HG02840 (cell line): ENCODE results near the gene ZSCAN5A.
"Not testable (repeated sequence)": the region's sequence is repeated elsewhere in the genome, so short reads cannot be mapped to it uniquely, and the experiment has no call there.

Experiments
- ATAC-seq: cut with Tn5 transposase; IDR thresholded peaks from one replicate; pipeline ENCODE4 v1.9.1; 2021; ENCODE audit warnings: mild to moderate bottlenecking, moderate library complexity, moderate number of reproducible peaks; ENCODE audit not compliant: unreplicated experiment, low FRiP score

The ZSCAN5A gene, protein sequence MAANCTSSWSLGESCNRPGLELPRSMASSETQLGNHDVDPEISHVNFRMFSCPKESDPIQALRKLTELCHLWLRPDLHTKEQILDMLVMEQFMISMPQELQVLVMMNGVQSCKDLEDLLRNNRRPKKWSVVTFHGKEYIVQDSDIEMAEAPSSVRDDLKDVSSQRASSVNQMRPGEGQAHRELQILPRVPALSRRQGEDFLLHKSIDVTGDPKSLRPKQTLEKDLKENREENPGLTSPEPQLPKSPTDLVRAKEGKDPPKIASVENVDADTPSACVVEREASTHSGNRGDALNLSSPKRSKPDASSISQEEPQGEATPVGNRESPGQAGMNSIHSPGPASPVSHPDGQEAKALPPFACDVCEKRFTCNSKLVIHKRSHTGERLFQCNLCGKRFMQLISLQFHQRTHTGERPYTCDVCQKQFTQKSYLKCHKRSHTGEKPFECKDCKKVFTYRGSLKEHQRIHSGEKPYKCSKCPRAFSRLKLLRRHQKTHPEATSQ

DNA sequence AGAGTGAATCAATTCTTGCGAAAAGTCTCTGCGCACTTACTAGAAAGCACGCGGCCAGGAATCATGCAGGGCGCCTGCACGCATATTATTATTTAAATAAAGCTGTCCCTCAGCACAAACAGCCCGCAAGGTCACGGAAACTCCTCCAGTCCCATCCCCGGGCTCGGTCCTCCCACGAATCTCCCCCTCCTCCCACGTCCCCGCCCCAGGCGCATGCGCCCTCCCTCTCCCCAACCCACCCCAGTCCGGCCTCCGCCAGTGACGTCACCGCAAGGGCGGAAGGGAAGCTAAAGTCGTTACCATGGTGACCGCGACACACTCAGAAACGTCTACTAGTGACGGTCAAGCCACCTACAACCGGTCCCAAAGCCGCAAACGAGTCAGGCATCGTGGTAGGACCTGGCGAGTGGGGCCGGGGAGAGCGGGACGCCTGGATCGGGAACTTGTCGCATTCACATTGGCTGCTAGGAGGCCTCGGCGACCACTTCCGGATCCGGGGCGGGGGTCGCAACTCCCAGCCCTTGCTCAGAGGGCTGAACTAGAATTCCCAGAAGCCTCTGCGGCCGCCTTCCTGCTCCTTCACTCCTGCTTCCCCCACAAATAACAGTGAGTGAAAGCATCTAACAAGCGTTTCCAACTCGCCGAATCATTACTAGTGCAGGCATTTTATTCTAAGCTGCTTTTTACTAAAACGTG is at the start of gene ZSCAN5A:
Gene ZSCAN5A (minus strand): TSS at position 459 of the 696 bp plus-strand sequence. CDS start 89,793 bp downstream, outside the sequence.
- ATAC-seq = peak; percentile 82

DNA sequence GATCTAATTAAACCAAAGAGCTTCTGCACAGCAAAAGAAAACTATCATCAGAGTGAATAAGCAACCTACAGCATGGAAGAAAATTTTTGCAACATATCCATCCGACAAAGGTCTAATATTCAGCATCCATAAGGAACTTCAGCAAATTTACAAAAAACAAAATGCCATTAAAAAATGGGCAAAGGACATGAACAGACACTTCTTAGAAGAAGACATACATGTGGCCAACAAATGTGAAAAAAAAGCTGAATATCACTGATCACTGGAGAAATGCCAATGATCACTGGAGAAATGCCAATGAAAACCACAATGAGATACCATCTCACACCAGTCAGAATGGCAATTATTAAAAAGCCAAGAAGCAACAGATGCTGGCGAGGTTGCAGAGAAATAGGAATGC is 46.2 kb upstream of the ZSCAN5A start:
- no peak for ATAC-seq

DNA sequence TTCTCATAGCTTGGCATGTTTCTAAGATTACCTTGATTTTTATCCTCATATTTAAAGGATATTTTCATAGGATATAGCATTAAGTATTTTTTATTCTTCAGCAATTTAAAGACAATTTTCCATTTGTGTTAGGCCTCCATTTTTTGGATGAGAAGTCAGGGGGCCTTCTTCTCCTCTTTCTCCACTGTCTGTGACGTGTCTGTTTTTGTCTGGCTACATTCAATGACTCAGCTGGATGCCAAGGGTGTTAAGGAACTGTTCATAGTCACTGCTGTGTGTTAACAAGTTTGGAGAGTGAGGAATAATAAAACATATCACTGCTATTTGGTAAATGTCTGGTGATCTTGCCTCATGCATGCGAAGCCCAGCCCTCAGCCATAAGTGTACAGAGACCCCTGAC is 42.3 kb upstream of the ZSCAN5A start:
- ATAC-seq = no peak

DNA sequence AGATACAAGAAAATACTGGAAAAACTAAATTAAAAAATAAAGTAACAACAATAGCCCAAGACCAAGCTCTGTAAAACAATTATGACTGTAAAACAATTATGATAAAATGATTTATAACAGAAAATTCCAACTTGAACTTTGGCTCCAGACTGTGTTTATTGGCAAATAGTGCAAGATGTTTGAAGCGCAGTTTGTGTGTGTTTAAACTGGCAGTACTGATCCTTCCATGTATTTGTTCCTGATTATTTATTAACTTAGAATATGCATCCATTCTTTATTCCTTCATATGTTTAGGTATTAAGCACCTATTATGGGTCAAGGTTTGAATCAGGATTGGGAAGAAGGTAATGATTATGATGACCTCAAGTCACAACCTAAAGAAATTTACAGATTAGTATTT is 40.9 kb upstream of the ZSCAN5A start:
- no peak for ATAC-seq

DNA sequence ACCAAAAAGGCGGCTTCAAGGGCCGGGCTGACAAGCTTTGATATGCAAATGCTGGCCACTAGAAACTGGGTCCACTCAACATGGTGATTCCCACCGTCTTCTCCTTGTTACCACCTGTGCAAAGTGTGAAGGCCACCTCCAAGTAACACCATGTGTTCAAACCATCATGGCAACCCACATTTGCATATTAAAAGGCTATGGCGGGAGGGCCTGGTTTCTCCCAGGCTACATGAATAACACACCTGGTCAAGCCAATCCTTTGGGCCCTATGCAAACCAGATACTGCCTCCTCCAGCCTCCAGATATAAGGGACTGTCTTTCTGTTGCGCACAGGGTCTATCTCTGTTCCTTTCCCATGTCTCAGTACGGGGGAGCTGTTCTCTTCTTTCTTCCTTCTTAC is 36.6 kb upstream of the ZSCAN5A start:
- ATAC-seq = no peak

DNA sequence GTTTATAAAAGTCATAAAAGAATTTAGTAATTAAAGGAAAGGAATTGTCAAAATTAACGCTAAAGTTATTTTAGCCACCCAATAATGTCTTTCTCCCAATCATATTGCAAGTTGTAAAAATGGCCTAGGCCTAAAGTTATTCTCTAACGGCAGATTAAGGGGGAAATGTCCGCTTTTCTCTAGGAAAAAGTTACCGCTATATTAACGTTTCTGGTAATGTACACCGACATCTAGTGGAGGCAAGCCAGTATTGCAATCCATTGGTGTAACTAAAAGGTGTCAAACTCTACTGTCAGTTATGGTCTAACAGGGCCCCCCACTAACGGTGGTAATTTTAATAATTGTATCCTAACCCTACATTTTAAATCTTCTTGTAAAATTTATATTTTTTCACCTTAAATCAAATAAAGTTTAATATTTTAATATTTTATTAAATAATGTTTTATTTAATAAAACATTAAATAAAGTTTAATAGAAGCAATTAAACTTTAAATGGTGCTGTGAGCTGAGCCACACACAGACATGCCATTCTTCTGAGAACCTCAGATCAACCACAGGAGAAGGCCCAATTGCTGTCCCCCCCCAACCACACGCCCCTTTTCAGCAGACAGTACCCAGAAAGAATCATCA is 35.9 kb upstream of the ZSCAN5A start:
- no peak for ATAC-seq

DNA sequence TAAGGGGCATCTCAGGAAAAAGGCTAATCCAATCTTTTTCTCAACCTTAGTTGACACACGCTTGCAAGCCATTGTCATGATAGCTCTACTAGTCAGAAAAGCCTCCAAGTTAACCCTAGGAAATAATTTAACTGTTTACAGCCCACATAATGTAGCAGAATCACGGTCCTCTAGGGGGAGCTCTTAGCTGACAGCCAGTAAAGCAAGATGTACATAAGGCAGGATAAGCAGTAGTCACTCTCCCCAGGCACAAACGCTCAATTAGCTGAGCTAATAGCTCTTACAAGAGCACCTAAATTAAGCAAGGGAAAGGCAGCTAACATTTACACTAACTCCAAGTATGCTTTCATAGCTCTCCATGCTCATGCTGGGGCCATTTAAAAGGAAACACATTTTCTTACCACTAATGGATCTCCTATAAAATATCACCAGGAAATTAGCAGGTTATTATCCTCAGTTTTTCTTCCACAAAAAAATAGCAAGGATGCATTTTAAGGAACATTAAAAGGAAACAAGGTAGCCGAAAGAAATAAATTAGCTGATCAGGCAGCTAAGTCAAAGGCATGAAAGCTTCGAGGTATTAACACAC is 33.7 kb upstream of the ZSCAN5A start:
- no peak for ATAC-seq

DNA sequence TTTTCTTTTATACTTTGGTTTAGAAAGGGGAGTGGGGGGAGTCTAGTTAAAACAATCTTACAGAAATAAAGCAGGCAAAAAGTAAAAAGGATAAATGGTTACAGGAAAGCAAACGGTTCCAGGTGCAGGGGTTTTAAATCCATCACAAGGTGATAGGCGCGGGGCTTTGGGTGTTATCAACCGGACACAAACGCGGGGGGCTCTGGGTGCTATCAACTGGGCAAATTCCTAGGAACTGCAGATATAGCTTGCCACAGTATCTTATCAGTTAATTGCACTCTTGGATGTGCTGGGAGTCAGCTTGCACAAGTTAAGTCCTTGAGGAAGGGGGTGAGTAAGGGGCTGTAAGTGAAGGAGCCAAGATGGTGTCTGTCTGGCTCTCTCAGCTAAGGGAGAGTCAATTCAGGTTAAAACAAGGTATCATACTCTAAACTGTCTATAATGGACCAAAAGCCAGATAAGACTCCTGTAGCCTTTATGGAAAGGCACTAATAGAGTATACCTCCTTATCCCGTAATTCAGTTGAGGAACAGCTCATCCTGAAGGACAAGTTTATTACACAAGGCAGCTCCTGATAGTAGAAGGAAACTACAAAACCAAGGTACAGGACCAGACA is 32.6 kb upstream of the ZSCAN5A start:
- no peak for ATAC-seq

DNA sequence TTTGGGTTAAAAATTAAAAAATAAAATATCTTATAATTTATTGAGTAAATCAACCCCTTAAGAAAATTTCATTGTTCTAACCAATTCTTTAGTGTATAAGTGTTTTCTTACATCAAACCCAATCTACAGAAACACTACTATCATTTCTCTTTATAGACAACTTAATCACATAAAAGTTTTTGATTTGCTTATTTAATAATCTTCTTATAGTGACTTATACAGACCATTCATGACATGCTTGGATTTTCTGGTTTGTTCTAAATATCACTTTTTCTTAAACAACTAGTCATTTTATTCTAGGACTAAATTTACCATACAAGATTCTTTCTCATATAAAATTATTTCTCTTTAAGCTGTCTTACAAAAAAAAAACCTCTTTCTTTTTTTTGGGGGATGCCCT is 27.3 kb upstream of the ZSCAN5A start:
- no peak for ATAC-seq

DNA sequence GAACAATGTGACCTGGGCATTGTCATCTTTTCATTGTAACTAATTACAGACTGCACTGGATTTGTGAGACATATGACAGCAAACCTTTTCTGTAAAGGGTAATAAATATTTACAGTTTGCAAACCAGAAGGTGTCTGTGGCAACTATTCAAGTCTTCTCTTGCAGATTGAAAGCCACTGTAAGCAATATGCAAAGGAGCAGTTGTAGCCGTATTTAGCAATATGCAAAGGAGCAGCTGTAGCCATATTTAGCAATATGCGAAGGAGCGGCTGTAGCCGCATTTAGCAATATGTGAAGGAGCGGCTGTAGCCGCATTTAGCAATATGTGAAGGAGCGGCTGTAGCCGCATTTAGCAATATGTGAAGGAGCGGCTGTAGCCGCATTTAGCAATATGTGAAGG is 24.4 kb upstream of the ZSCAN5A start:
- ATAC-seq = not testable (repeated sequence)

DNA sequence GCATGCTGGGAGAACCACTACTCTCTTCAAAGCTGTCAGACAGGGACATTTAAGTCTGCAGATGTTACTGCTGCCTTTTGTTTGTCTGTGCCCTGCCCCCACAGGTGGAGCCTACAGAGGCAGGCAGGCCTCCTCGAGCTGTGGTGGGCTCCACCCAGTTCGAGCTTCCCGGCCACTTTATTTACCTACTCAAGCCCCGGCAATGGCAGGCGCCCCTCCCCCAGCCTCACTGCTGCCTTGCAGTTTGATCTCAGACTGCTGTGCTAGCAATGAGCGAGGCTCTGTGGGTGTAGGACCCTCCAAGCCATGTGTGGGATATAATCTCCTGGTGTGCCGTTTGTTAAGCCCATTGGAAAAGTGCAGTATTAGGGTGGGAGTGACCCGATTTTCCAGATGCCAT is 22.4 kb upstream of the ZSCAN5A start:
- not testable (repeated sequence) for ATAC-seq

DNA sequence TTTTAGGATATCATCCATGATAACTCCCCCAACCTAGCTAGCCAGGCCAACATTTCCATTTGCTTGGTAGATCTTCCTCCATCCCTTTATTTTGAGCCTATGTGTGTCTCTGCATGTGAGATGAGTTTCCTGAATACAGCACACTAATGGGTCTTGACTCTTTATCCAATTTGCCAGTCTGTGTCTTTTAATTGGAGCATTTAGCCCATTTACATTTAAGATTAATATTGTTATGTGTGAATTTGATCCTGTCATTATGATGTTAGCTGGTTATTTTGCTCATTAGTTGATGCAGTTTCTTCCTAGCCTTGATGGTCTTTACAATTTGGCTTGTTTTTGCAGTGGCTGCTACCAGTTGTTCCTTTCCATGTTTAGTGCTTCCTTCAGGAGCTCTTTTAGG is 20.7 kb upstream of the ZSCAN5A start:
- not testable (repeated sequence) for ATAC-seq

DNA sequence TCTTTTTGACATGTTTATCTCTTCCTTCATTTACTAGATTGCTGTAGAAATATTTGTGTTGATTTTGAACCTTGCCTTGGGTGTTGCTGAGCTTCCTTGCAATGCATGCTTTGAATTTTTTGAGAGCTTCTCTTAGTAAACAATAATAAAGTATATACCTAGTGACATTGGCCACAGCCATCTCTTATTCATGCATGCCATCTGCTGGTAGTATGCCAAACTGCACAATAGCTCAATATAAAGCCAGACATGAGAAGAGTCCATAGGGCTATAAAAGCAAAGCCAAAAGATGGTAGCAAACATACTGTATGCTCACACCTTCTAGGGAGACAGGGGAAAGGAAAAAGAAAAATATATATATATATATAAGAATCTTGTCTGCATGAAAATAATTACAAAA is 18.9 kb upstream of the ZSCAN5A start:
- ATAC-seq = no peak

DNA sequence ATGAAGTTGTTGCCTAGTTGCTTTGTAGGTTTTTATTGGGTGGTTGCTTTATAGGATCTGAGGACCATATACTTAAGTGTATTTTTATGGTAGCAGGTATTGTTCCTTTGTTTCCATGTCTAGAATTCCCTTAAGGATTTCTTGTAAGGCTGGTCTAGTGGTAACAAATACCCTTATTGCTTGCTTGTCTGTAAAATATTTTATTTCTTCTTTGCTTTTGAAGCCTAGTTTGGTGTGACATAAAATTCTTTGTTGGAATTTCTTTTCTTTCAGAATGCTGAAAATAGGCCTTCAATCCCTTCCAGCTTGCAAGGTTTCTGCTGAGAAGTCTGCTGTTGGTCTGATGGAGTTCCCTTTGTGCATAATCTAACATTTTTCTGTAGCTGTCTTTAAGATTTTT is 18.1 kb upstream of the ZSCAN5A start:
- ATAC-seq = no peak

DNA sequence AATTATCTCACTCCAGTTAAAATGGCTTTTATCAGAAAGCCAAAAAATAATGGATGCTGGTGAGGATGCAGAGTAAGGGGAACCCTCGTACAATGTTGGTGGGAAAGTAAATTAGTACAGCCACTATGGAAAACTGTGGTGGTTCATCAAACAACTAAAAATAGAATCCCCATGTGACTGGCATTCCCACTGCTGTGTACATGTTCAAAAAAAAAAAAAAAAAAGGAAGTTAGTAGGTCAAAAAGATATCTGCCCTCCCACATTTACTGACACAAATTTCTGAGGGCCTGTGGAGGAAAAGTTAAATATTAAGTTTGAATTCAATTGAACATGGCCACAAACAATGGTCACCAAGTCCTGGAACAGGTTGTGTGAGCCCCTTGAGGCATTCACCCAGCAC is 9.8 kb upstream of the ZSCAN5A start:
- ATAC-seq = no peak

DNA sequence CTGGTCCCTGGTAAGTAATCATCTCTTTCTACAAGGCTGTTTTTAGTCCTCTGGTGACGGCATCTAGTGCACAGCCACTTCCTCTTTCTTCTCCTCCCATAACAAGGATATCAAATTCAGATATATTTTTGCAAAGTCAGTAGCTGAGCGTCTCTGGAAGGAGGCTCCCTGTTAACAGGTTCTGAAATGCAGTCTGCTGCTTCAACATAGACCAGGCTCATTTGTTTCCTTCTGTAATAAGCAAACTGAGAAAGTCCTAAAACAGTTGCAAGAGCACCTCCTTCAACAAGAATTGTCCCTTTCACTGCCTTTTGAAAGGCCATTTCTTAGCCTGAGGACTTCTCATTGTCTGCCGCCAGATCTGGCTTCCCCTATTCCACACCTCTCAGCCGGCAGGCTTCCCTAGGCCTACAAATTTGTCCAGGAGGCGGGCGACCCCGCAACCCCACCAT is 7.4 kb upstream of the ZSCAN5A start:
- ATAC-seq = no peak

DNA sequence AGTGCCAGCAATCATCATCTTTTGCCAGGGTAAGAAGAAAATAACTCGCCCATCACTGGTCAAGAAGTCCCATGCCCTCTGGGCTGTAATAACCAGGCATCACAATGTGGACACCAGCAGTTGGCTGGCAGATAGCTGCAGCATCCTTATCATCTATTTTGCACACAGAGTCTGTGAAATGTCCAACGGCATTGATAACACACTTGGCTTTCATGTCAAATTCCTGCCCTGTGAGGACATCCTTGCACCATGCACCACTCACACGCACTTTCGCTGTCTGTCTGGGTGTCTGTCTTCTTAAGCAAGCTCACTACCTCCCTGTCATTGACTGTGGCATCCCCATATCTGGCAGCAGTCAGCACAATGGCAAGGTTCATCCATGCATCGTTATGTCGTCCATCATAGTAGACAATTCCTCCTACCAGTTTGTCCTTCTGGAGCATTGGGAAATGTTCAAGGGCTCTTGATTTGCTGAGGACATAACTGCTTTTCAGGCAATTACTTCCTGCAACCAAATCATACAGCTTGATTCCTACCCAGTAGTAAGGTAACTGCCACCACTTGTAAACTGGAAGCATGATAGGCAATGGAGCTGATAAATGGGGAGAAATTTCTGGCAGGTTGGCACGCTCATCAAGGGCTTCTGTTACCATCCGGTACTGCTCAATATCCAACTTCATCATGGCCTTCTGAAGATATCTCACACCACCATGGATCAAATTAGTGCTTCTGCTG is 6.8 kb upstream of the ZSCAN5A start:
- no peak for ATAC-seq

DNA sequence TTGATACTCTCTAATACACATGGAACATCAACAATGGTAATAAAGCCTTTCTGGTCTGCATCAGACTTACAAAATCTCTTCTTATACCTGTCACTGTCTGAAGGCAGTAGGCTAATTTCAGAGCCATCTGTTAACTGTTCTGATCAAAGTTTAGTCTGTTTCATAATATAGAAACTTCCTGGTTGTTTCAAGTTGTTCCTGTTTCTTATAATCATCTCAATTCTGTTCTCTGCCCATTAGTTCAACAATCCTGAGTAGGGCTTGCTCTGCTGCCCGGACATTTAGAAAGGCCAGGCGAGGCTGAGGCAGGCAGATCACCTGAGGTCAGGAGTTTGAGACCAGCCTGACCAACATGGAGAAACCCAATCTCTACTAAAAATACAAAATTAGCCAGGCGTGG is 5.4 kb upstream of the ZSCAN5A start:
- no peak for ATAC-seq

DNA sequence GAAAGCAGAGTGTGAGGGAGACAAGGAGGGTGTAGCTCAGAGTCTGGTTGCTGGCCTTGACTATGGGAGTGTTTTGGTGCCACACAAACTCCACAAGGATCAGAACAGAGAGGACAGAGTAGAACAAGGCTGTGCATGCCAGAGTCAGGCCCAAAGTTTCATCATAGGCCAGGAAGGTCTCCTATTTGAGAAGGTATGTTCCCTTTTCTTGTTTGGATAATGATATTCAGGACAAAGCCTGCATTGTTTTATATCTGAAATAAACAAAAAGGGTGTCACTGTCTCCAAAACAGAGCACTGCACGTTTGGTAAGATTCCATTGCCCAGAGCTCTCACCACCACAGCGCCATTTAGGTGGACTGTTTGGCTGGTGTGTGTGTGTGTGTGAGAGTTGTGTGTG is 3.1 kb upstream of the ZSCAN5A start:
- ATAC-seq = no peak

DNA sequence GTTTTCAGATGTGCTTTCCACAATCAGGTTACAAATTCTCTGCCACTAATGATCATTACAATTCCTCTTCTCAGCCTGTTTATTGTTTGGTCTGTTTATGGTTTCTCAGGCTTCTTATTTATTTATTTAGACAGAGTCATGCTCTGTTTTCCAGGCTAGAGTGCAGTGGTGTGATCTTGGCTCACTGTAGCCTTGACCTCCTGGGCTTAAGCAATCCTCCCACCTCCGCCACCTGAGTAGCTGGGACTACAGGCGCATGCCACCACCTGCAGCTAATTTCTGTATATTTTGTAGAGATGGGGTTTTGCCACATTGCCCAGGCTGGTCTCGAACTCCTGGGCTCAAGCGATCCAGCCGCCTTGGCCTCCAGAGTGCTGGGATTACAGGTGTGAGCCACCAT is 2.1 kb upstream of the ZSCAN5A start:
- no peak for ATAC-seq
